Parathyroid adenoma (tissue), 2 donors: Measurements from ENCODE around the gene USP22.
"Not testable (repeated sequence)": the region's sequence is repeated elsewhere in the genome, so short reads cannot be mapped to it uniquely, and the experiment has no call there.

Experiments used
- H2AFZ ChIP-seq: fragments of 300-600 bp; sonication (generic); one replicate; pipeline ENCODE4 v1.7.0; 2017; ENCODE audit warnings: antibody characterized with exemption, mild to moderate bottlenecking
- H3K27ac ChIP-seq: fragments of 300-600 bp; sonication (generic); one replicate; pipeline ENCODE4 v1.7.0; 2017
- H3K27me3 ChIP-seq: fragments of 300-600 bp; sonication (generic); one replicate; pipeline ENCODE4 v1.7.0; 2017; ENCODE audit warnings: low read length; ENCODE audit not compliant: control insufficient read depth, insufficient read depth
- H3K36me3 ChIP-seq: fragments of 300-600 bp; sonication (generic); one replicate; pipeline ENCODE4 v1.7.0; 2017; ENCODE audit warnings: low read length; ENCODE audit not compliant: control insufficient read depth, insufficient read depth
- H3K4me1 ChIP-seq: fragments of 300-600 bp; sonication (generic); one replicate; pipeline ENCODE4 v1.7.0; 2017; ENCODE audit warnings: control low read depth
- H3K4me2 ChIP-seq: fragments of 300-600 bp; sonication (generic); one replicate; pipeline ENCODE4 v1.7.0; 2017; ENCODE audit warnings: low read length
- H3K4me3 ChIP-seq: fragments of 300-600 bp; sonication (generic); one replicate; pipeline ENCODE4 v1.7.0; 2017; ENCODE audit warnings: low read depth, low read length
- H3K79me2 ChIP-seq: fragments of 300-600 bp; sonication (generic); one replicate; pipeline ENCODE4 v1.7.0; 2017; ENCODE audit warnings: control low read depth
- H3K9ac ChIP-seq: fragments of 300-600 bp; sonication (generic); one replicate; pipeline ENCODE4 v1.7.0; 2017; ENCODE audit warnings: mild to moderate bottlenecking
- H3K9me3 ChIP-seq: fragments of 300-600 bp; sonication (generic); one replicate; pipeline ENCODE4 v1.7.0; 2017; ENCODE audit warnings: low read length; ENCODE audit not compliant: control insufficient read depth
- TF ChIP-seq, protein P1 (sequence below): fragments of 300-600 bp; sonication (generic); IDR thresholded peaks from one replicate; pipeline ENCODE4 v1.7.0; 2017; ENCODE audit warnings: antibody characterized with exemption, mild to moderate bottlenecking
- donor health status: primary hyperparathyroidism.

The USP22 gene

DNA sequence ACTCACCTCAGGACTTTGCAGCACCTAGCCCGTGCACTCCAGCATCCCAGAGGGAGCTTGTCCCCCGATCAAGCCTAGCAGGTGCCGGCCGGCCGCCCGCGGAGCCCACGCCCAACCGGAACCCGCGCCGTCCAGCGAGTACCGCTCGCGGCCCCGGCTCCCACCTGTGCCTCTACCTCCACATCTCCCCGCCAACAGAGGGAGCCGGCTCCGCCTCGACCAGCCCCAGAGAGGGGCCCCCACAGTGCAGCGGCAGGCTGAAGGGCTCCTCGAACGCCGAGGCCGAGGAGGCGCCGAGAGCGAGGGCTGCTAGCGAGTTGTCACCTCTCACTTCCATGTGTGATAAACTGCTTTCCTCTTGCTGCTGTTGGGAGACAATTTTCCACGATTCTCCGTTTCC, 42.9 kb upstream of the USP22 start:
- H3K36me3 ChIP-seq: no peaks in the 10 kb centered on the region
- H3K79me2 ChIP-seq: no peaks in the 10 kb centered on the region

DNA sequence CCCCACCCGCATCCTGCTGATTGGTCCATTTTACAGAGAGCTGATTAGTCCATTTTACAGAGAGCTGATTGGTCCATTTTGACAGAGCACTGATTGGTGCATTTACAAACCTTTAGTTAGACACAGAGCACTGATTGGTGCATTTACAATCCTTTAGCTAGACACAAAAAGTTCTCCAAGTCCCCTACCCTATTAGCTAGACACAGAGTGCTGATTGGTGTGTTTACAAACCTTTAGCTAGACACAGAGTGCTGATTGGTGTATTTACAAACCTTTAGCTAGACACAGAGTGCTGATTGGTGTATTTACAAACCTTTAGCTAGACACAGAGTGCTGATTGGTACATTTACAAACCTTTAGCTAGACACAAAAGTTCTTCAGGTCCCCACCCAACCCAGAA, 42.5 kb upstream of the USP22 start:
- H3K27ac ChIP-seq, H3K9ac ChIP-seq, H3K79me2 ChIP-seq, H3K4me1 ChIP-seq, H3K9me3 ChIP-seq, H3K4me3 ChIP-seq, H3K36me3 ChIP-seq, H3K27me3 ChIP-seq, H3K4me2 ChIP-seq, H2AFZ ChIP-seq: not testable (repeated sequence)

More for the DNA sequence above, 42.9 kb upstream of the USP22 start:
- Histone ChIP-seq H3K9me3 (no peaks in the 10 kb centered on the region), H3K4me2 (no peak overlapping the region), H3K27me3 (no peaks in the 10 kb centered on the region), H2AFZ (no peak overlapping the region), H3K27ac (no peak overlapping the region), H3K9ac (no peak overlapping the region), H3K4me1 (no peaks in the 10 kb centered on the region), H3K4me3 (no peak overlapping the region)
- TF ChIP-seq, protein P1, sequence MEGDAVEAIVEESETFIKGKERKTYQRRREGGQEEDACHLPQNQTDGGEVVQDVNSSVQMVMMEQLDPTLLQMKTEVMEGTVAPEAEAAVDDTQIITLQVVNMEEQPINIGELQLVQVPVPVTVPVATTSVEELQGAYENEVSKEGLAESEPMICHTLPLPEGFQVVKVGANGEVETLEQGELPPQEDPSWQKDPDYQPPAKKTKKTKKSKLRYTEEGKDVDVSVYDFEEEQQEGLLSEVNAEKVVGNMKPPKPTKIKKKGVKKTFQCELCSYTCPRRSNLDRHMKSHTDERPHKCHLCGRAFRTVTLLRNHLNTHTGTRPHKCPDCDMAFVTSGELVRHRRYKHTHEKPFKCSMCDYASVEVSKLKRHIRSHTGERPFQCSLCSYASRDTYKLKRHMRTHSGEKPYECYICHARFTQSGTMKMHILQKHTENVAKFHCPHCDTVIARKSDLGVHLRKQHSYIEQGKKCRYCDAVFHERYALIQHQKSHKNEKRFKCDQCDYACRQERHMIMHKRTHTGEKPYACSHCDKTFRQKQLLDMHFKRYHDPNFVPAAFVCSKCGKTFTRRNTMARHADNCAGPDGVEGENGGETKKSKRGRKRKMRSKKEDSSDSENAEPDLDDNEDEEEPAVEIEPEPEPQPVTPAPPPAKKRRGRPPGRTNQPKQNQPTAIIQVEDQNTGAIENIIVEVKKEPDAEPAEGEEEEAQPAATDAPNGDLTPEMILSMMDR: no peak

DNA sequence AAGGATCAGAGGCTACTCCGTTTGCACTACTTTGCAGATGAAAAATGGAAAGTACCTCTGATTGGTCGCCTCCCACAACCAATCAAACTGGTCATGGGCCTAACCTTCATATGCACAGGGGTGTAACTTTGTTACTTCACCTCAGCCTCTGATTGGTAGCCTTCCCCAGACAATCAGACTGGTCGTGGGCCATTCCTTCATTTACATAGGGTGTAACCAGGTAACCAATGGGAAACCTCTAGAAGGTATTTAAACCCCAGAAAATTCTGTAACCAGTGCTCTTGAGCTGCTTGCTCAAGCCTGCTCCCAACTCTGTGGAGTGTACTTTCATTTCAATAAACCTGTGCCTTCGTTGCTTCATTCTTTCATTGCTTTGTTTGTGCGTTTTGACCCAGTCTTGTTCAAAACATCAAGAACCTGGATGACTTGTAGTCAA, 39.2 kb upstream of the USP22 start:
- no peak overlapping the region for H3K4me2 ChIP-seq
- H3K36me3 ChIP-seq: no peaks in the 10 kb centered on the region
- H3K4me3 ChIP-seq: no peak overlapping the region
- H3K4me1 ChIP-seq: no peaks in the 10 kb centered on the region
- H3K27me3 ChIP-seq: no peaks in the 10 kb centered on the region
- no peaks in the 10 kb centered on the region for H3K9me3 ChIP-seq
- no peak overlapping the region for H2AFZ ChIP-seq
- no peaks in the 10 kb centered on the region for H3K79me2 ChIP-seq
- no peak overlapping the region for H3K9ac ChIP-seq
- no peak overlapping the region for H3K27ac ChIP-seq
- TF ChIP-seq, protein P1: no peak

DNA sequence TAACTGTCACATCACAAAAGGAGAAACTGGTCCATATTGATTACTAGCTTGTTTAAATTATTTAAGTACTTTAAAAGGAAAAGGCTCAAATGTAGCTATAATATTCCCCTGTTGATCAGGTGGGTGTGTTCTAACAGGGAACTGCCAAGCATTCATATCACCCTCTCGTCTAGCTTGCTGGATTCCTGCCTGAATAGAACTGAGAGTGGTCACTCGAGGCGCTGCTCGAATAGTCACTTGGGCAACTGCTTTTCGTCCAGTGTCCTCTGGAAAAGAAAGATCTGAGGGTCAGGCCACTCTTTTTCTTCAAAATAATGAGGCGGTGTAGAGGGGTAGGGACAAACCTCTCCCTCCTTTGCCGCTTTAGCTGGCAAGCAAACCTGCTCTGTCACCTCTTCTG, 36.4 kb upstream of the USP22 start:
- no peak overlapping the region for H2AFZ ChIP-seq
- H3K4me3 ChIP-seq: no peak overlapping the region
- no peak overlapping the region for H3K4me2 ChIP-seq
- H3K9ac ChIP-seq: no peak overlapping the region
- no peak overlapping the region for H3K27ac ChIP-seq
- H3K4me1 ChIP-seq: no peaks in the 10 kb centered on the region
- H3K79me2 ChIP-seq: no peaks in the 10 kb centered on the region
- no peaks in the 10 kb centered on the region for H3K36me3 ChIP-seq
- no peaks in the 10 kb centered on the region for H3K9me3 ChIP-seq
- TF ChIP-seq, protein P1: no peak
- H3K27me3 ChIP-seq: no peaks in the 10 kb centered on the region

DNA sequence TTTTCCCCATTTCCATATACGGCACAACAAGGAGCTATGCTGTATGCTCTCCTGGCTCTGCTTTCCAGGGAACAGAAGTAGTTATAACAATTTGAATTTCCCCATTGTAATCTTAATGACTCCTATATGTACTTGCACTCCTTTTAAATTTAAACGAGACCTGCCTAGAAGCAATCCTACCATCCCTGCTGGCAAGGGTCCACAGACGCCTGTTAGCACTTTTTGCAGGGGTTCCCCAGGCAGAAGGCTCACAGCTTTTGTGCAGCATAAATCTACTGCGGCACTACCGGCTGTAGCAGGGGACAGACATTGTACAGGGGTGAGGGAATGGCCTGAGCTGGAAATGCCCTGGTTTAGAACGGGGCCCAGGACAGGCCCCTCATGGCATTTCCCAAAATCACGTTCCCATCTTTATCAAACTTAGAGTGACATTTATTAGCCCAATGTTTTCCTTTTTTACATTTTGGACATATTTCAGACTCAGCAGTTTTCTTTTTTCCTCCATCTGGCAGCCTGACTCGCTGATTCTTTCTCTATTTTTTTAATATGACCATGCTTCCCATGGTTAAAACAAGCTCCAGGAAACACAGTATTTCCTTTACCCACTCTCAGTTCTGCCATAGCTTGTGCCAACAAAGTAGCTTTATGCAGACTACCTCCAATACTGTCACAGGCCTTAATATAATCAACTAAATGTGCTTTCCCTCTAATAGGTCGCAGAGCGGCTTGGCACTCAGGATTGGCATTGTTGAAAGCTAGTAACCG, 35.4 kb upstream of the USP22 start:
- no peak overlapping the region for H3K27ac ChIP-seq
- H3K79me2 ChIP-seq: no peaks in the 10 kb centered on the region
- H3K9me3 ChIP-seq: no peaks in the 10 kb centered on the region
- no peak overlapping the region for H2AFZ ChIP-seq
- H3K9ac ChIP-seq: no peak overlapping the region
- H3K36me3 ChIP-seq: no peaks in the 10 kb centered on the region
- H3K4me3 ChIP-seq: no peak overlapping the region
- H3K4me1 ChIP-seq: no peaks in the 10 kb centered on the region
- TF ChIP-seq, protein P1: no peak
- no peak overlapping the region for H3K4me2 ChIP-seq
- no peaks in the 10 kb centered on the region for H3K27me3 ChIP-seq
